ENCODE results near the gene PRKAB1. TPM values are rescaled to one million over a fixed set of nuclear protein-coding genes. Genes with fewer than 3 reads are reported as not detected.

PRKAB1 gene
- total and polyA plus RNA-seq, 2 experiments from 2014 or later, result 16.3 to 31.0 TPM

DNA sequence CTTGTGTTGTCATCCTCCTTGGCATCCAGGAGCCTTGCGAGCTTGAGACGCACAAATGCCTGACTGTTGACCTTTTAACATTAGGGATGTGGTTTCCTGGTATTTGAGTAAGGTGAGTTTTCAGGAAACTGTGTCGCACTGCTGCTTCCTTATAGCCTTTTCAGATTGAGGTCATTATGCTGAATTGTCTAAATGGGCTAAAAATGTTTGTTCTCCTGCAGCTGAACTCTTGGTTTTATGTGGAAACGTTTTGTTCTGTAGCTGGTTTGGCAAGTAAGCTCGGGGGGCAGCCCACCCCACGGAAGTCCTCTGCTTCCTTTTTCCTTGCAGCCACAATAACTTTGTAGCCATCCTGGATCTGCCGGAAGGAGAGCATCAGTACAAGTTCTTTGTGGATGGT is 5.7 kb downstream of the PRKAB1 start:
- H3F3A ChIP-seq (replicated peaks; ENCODE audit: low read depth), result 0 out of 2 replicates have a peak, but pooled peaks cover 3% of the 10 kb centered on the region
- no peaks in the 10 kb centered on the region for H3K9me2 ChIP-seq (ENCODE audit: insufficient read depth)
- no peak overlapping the region for H2AFZ ChIP-seq
- TF ChIP-seq, protein P1, sequence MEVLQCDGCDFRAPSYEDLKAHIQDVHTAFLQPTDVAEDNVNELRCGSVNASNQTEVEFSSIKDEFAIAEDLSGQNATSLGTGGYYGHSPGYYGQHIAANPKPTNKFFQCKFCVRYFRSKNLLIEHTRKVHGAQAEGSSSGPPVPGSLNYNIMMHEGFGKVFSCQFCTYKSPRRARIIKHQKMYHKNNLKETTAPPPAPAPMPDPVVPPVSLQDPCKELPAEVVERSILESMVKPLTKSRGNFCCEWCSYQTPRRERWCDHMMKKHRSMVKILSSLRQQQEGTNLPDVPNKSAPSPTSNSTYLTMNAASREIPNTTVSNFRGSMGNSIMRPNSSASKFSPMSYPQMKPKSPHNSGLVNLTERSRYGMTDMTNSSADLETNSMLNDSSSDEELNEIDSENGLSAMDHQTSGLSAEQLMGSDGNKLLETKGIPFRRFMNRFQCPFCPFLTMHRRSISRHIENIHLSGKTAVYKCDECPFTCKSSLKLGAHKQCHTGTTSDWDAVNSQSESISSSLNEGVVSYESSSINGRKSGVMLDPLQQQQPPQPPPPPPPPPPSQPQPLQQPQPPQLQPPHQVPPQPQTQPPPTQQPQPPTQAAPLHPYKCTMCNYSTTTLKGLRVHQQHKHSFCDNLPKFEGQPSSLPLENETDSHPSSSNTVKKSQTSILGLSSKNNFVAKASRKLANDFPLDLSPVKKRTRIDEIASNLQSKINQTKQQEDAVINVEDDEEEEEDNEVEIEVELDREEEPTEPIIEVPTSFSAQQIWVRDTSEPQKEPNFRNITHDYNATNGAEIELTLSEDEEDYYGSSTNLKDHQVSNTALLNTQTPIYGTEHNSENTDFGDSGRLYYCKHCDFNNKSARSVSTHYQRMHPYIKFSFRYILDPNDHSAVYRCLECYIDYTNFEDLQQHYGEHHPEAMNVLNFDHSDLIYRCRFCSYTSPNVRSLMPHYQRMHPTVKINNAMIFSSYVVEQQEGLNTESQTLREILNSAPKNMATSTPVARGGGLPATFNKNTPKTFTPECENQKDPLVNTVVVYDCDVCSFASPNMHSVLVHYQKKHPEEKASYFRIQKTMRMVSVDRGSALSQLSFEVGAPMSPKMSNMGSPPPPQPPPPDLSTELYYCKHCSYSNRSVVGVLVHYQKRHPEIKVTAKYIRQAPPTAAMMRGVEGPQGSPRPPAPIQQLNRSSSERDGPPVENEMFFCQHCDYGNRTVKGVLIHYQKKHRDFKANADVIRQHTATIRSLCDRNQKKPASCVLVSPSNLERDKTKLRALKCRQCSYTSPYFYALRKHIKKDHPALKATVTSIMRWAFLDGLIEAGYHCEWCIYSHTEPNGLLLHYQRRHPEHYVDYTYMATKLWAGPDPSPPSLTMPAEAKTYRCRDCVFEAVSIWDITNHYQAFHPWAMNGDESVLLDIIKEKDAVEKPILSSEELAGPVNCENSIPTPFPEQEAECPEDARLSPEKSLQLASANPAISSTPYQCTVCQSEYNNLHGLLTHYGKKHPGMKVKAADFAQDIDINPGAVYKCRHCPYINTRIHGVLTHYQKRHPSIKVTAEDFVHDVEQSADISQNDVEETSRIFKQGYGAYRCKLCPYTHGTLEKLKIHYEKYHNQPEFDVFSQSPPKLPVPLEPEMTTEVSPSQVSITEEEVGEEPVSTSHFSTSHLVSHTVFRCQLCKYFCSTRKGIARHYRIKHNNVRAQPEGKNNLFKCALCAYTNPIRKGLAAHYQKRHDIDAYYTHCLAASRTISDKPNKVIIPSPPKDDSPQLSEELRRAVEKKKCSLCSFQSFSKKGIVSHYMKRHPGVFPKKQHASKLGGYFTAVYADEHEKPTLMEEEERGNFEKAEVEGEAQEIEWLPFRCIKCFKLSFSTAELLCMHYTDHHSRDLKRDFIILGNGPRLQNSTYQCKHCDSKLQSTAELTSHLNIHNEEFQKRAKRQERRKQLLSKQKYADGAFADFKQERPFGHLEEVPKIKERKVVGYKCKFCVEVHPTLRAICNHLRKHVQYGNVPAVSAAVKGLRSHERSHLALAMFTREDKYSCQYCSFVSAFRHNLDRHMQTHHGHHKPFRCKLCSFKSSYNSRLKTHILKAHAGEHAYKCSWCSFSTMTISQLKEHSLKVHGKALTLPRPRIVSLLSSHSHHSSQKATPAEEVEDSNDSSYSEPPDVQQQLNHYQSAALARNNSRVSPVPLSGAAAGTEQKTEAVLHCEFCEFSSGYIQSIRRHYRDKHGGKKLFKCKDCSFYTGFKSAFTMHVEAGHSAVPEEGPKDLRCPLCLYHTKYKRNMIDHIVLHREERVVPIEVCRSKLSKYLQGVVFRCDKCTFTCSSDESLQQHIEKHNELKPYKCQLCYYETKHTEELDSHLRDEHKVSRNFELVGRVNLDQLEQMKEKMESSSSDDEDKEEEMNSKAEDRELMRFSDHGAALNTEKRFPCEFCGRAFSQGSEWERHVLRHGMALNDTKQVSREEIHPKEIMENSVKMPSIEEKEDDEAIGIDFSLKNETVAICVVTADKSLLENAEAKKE (CRISPR knock-in tag; IDR thresholded peaks at IDR 0.05), result no peak
- TF ChIP-seq, protein P2, sequence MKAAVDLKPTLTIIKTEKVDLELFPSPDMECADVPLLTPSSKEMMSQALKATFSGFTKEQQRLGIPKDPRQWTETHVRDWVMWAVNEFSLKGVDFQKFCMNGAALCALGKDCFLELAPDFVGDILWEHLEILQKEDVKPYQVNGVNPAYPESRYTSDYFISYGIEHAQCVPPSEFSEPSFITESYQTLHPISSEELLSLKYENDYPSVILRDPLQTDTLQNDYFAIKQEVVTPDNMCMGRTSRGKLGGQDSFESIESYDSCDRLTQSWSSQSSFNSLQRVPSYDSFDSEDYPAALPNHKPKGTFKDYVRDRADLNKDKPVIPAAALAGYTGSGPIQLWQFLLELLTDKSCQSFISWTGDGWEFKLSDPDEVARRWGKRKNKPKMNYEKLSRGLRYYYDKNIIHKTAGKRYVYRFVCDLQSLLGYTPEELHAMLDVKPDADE (IDR thresholded peaks at IDR 0.05), result no peak
- TF ChIP-seq, protein P3, sequence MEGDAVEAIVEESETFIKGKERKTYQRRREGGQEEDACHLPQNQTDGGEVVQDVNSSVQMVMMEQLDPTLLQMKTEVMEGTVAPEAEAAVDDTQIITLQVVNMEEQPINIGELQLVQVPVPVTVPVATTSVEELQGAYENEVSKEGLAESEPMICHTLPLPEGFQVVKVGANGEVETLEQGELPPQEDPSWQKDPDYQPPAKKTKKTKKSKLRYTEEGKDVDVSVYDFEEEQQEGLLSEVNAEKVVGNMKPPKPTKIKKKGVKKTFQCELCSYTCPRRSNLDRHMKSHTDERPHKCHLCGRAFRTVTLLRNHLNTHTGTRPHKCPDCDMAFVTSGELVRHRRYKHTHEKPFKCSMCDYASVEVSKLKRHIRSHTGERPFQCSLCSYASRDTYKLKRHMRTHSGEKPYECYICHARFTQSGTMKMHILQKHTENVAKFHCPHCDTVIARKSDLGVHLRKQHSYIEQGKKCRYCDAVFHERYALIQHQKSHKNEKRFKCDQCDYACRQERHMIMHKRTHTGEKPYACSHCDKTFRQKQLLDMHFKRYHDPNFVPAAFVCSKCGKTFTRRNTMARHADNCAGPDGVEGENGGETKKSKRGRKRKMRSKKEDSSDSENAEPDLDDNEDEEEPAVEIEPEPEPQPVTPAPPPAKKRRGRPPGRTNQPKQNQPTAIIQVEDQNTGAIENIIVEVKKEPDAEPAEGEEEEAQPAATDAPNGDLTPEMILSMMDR (conservative IDR thresholded peaks at IDR 0.05; ENCODE audit: low read depth in 2 of 2), result no peak
- TF ChIP-seq NANOG (IDR thresholded peaks at IDR 0.05; ENCODE audit: borderline replicate concordance), result no peak
- TF ChIP-seq ZNF114 (CRISPR knock-in tag; IDR thresholded peaks at IDR 0.05), result no peak
- TF ChIP-seq STAT1 (IDR thresholded peaks at IDR 0.05; ENCODE audit: unreplicated experiment), result no peak
- TF ChIP-seq EZH2 (IDR thresholded peaks at IDR 0.05; ENCODE audit: low read depth, unreplicated experiment), result no peak
- TF ChIP-seq CREB1 (CRISPR knock-in tag; IDR thresholded peaks at IDR 0.05; ENCODE audit: low read depth), result no peak
- no peak for TF ChIP-seq JUNB (IDR thresholded peaks at IDR 0.05; ENCODE audit: unreplicated experiment)
- no peak for TF ChIP-seq POLR2AphosphoS5 (IDR thresholded peaks at IDR 0.05; ENCODE audit: low read depth)
- no peak for TF ChIP-seq ZNF331 (CRISPR knock-in tag; IDR thresholded peaks at IDR 0.05; ENCODE audit: low read depth)
- no peak for TF ChIP-seq EZH2phosphoT487 (IDR thresholded peaks at IDR 0.05; ENCODE audit: unreplicated experiment)
- TF ChIP-seq, protein P4, sequence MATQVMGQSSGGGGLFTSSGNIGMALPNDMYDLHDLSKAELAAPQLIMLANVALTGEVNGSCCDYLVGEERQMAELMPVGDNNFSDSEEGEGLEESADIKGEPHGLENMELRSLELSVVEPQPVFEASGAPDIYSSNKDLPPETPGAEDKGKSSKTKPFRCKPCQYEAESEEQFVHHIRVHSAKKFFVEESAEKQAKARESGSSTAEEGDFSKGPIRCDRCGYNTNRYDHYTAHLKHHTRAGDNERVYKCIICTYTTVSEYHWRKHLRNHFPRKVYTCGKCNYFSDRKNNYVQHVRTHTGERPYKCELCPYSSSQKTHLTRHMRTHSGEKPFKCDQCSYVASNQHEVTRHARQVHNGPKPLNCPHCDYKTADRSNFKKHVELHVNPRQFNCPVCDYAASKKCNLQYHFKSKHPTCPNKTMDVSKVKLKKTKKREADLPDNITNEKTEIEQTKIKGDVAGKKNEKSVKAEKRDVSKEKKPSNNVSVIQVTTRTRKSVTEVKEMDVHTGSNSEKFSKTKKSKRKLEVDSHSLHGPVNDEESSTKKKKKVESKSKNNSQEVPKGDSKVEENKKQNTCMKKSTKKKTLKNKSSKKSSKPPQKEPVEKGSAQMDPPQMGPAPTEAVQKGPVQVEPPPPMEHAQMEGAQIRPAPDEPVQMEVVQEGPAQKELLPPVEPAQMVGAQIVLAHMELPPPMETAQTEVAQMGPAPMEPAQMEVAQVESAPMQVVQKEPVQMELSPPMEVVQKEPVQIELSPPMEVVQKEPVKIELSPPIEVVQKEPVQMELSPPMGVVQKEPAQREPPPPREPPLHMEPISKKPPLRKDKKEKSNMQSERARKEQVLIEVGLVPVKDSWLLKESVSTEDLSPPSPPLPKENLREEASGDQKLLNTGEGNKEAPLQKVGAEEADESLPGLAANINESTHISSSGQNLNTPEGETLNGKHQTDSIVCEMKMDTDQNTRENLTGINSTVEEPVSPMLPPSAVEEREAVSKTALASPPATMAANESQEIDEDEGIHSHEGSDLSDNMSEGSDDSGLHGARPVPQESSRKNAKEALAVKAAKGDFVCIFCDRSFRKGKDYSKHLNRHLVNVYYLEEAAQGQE (IDR thresholded peaks at IDR 0.05; ENCODE audit: unreplicated experiment), result no peak
- H3K79me2 ChIP-seq (replicated peaks; ENCODE audit: insufficient read depth), result peaks cover 33% of the 10 kb centered on the region
- Mint-ChIP-seq H3K27ac (no peak overlapping the region), H3K27me3 (ENCODE audit: insufficient read depth, low read depth, poor library complexity) (peaks cover 4% of the 10 kb centered on the region), H3K4me3 (no peak overlapping the region), H3K9me3 (no peaks in the 10 kb centered on the region), H3K4me1 (peaks cover 6% of the 10 kb centered on the region; the same call in 2 of the 3 replicates), H3K36me3 (ENCODE audit: low read depth) (peaks cover 90% of the 10 kb centered on the region)
- H3K4me2 ChIP-seq, result no peak overlapping the region
- peaks cover 61% of the 10 kb centered on the region for H3K36me3 ChIP-seq (ENCODE audit: insufficient read depth)
- H3K4me1 ChIP-seq (ENCODE audit: insufficient read depth), result no peaks in the 10 kb centered on the region; the same call in 1 of the 2 replicates
- no peaks in the 10 kb centered on the region for H3K27me3 ChIP-seq (ENCODE audit: insufficient read depth)
- H3K27ac ChIP-seq (ENCODE audit: low read depth), result no peak overlapping the region
- no peak for DNase-seq (ENCODE audit: low spot score)
- ATAC-seq, result no peak
- no peak overlapping the region for H3K4me3 ChIP-seq
- peaks cover 38% of the 10 kb centered on the region; the same call in 1 of the 2 replicates for H4K20me1 ChIP-seq (replicated peaks; ENCODE audit: insufficient read depth)

All from GM23338 (cell line).